ENCODE results near the gene OGFR. TPM values are rescaled to one million over a fixed set of nuclear protein-coding genes. Genes with fewer than 3 reads are reported as not detected.

OGFR gene
- total and polyA plus RNA-seq, 2 donors (not counting 3 experiments of a cell fraction or from before 2014, with no cell fraction given): 30.8 to 44.0 TPM

GRCh38 chr20:62823688-62824475 lies 19.2 kb downstream of the OGFR start:
- Histone ChIP-seq H3K4me3 (replicated peaks in 1 of 3; ENCODE audit: insufficient read depth in 1 of 3, low read depth in 1 of 3, low read length in 3 of 3) (no peak overlapping the region), H3K79me2 (ENCODE audit: control insufficient read depth, insufficient read depth, low read length) (no peaks in the 10 kb centered on the region), H3K27ac (ENCODE audit: insufficient read depth, low read depth, low read length) (no peak overlapping the region), H3K9me3 (replicated peaks; ENCODE audit: control insufficient read depth, insufficient read depth, low read length) (no peaks in the 10 kb centered on the region), H3K36me3 (ENCODE audit: control insufficient read depth in 2 of 2, extremely low read depth in 1 of 2, insufficient read depth in 2 of 2, low read length in 2 of 2) (no peaks in the 10 kb centered on the region), H3K9ac (replicated peaks; ENCODE audit: extremely low read depth, insufficient read depth, low read length) (no peak overlapping the region), H3K4me2 (ENCODE audit: insufficient read depth, low read length) (no peak overlapping the region), H4K20me1 (replicated peaks; ENCODE audit: control insufficient read depth, extremely low read depth, insufficient read depth, low read length) (no peaks in the 10 kb centered on the region), H3K9me1 (replicated peaks; ENCODE audit: control insufficient read depth, extremely low read depth, insufficient read depth, low read length) (no peaks in the 10 kb centered on the region), H3K27me3 (ENCODE audit: control insufficient read depth in 2 of 2, insufficient read depth in 2 of 2, low read length in 2 of 2) (no peaks in the 10 kb centered on the region), H2AFZ (ENCODE audit: low read depth, low read length) (no peak overlapping the region), H3K4me1 (ENCODE audit: control insufficient read depth, extremely low read depth, insufficient read depth, low read length) (peaks cover 9% of the 10 kb centered on the region)
- DNase-seq (ENCODE audit: low read depth, low spot score) (no peak), FAIRE-seq (no peak)
- dilution Hi-C loops (cut with MboI; ENCODE audit: extremely low pct_ligation_motif_present, low sequenced_read_pairs) (no loop called here), intact Hi-C loops (cut with micrococcal nuclease) (no loop called here)
- POLR2A ChIA-PET: no interaction called here
- no peak for TF ChIP-seq POLR2A (IDR thresholded peaks at IDR 0.05; ENCODE audit: low read depth, low read length)
- TF ChIP-seq POLR2AphosphoS5 (IDR thresholded peaks at IDR 0.05; ENCODE audit: insufficient read depth, low read depth, low read length): no peak
- TF ChIP-seq FOS (IDR thresholded peaks at IDR 0.05; ENCODE audit: borderline replicate concordance, insufficient read depth, low read length): no peak
- no peak for TF ChIP-seq MYC (IDR thresholded peaks at IDR 0.05; ENCODE audit: low read depth, low read length)
- no peak for TF ChIP-seq EZH2 (IDR thresholded peaks at IDR 0.05; ENCODE audit: borderline replicate concordance, low read depth, low read length, severe bottlenecking)
- TF ChIP-seq MAX (IDR thresholded peaks at IDR 0.05; ENCODE audit: insufficient read depth, insufficient read length): no peak
- TF ChIP-seq GATA2 (IDR thresholded peaks at IDR 0.05; ENCODE audit: insufficient read depth, insufficient read length, low read depth, low read length): no peak
- CTCF ChIA-PET: interaction anchor here (1.3 to 2.0 kb wide), 5 partner anchors 23 to 407 kb away, joined by 3 to 14 read pairs (median 3); no protein-coding TSS in a partner anchor
- BruUV-seq (replicated peaks): no TSS peak
